ENCODE measurements around the gene PLEKHN1.

Gene PLEKHN1

DNA sequence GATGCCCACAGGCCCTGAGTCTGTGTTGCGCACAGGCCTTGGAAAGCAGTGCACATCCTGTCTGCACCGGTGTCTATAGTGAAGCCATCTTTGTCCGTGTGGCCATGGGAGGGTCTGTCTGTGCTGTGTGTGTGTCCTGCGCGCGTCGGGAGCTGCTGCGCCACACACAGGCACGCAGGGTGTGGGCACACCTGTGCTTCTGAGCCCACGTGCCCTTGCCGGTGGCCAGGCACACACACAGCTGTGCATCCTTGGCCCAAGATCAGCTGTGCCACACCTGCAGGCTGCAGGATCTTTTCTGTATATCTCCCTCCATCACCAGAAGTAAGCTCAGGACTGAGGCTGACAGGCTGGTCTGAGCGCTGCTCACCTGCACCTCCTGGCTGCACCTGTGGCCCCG lies 45.8 kb upstream of the PLEKHN1 start:
- H3K9ac ChIP-seq (ENCODE audit: insufficient read length): no peak overlapping the region
- no peak overlapping the region for H3K27ac ChIP-seq
- TF ChIP-seq POLR2AphosphoS5 (IDR thresholded peaks at IDR 0.05; ENCODE audit: borderline replicate concordance, low read depth, low read length) (no peak), FOXP2 (optimal IDR thresholded peaks at IDR 0.05; ENCODE audit: control extremely low read depth, extremely low read length, insufficient read depth) (no peak)
- H3K4me3 ChIP-seq: peak overlapping the region; percentile 53
- no peak for DNase-seq (ENCODE audit: low read depth, low spot score)
- H3K36me3 ChIP-seq (ENCODE audit: insufficient read depth, low read length): no peaks in the 10 kb centered on the region; the same call in 1 of the 2 replicates
- no peaks in the 10 kb centered on the region for H3K9me3 ChIP-seq (ENCODE audit: low read depth, low read length)

DNA sequence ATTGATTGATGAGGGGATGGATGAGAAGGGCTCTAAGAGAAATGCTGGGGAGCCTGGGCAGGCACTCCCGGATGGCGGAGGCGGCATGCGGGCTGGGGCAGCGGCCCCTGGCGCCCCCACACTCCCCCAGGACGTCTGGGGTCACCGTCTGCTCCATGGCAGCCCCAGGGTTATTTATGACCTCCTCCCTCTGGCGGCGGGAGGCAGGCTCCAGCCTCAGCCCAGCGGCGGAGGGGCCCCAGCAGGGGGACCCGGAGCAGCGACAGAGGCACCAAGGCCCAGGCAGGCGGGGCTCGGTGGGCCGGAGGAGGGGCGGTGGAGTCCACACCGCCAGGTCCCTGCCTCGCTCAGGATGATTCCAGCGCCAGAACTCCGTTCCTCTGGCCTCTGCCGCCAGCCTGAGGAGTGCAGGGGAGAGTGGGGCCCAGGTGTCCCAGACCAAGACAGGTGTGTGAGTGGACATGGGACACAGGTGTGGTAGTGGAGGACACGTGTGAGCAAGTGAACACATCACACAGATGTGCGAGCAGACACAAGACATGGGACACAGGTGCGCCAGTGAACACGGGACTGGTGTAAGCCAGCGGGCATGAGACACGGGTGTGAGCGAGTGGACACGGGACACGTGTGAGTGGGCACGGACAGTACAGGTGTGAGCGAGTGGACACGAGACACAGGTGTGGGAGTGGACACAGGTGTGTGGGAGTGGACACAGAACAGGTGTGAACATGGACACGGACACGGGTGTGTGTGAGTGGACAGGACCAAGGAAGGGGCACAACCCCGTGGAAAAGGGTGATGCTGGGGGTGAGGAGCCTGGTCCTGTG lies 45.1 kb upstream of the PLEKHN1 start:
- peaks cover 4% of the 10 kb centered on the region; the same call in 1 of the 2 replicates for H3K36me3 ChIP-seq (ENCODE audit: insufficient read depth, low read length)
- H3K4me3 ChIP-seq: peak overlapping the region; percentile 53
- H3K27ac ChIP-seq: peak overlapping the region; percentile 2; the same call in 1 of the 2 replicates
- H3K9me3 ChIP-seq (ENCODE audit: low read depth, low read length): no peaks in the 10 kb centered on the region
- TF ChIP-seq POLR2AphosphoS5 (IDR thresholded peaks at IDR 0.05; ENCODE audit: borderline replicate concordance, low read depth, low read length) (peak; percentile 78), EZH2 (IDR thresholded peaks at IDR 0.05) (no peak)
- DNase-seq (ENCODE audit: low read depth, low spot score): no peak
- H3K9ac ChIP-seq (ENCODE audit: insufficient read length): no peak overlapping the region

DNA sequence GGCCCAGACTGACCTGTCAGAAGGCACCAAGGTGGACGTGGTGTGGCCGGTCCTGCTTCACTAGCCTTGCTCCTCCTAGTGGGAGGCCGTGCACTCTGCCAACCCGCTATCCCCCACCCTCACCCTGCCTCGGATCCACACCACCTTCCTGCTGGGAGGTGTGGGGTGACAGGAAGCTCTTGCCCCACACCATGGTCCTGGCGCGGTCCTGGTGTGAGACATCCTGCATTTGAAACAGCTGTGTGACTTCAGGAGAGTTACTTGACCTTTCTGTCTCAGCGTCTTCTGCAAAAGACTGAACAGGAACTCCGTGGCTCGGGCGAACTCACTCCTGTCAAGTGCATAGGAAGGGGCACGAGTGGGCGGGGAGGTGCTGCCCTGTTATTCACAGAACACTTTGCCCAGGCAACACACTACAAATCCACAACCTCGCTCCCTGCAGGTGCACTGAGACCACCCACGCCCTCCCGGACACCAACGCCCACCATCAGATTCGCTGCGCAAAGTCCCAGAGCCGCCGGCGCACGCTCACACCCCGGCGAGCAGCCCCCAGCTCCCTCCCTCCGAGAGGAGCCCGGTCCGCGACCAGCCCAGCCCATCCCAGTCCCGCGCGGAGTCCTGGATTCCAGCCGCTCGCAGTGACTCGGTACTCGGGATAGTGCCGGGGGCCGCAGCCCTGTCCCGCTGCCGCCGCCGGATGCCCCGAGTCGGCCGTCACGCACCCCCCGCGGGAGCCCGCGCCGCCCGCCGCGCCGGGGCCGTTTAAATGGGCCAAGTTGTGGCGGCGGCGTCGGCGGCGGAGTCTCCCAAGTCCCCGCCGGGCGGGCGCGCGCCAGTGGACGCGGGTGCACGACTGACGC lies 42.9 kb upstream of the PLEKHN1 start, which contains the start of gene SAMD11:
TSS of gene SAMD11 (plus strand) at position 793 of the 860 bp plus-strand sequence. CDS start 509 bp downstream, outside the sequence.
- TF ChIP-seq POLR2AphosphoS5 (IDR thresholded peaks at IDR 0.05; ENCODE audit: borderline replicate concordance, low read depth, low read length) (peak; percentile 19; the same call in 1 of the 2 replicates), EZH2 (IDR thresholded peaks at IDR 0.05) (no peak), FOXP2 (optimal IDR thresholded peaks at IDR 0.05; ENCODE audit: control extremely low read depth, extremely low read length, insufficient read depth) (no peak)
- Histone ChIP-seq H3K9me3 (ENCODE audit: low read depth, low read length) (no peaks in the 10 kb centered on the region), H3K9ac (ENCODE audit: insufficient read length) (peak within 1 kb of the TSS; percentile 89), H3K27ac (peak within 1 kb of the TSS; percentile 71), H3K4me3 (peak within 1 kb of the TSS; percentile 95), H3K36me3 (ENCODE audit: insufficient read depth, low read length) (peaks cover 8% of the 10 kb centered on the region; the same call in 1 of the 2 replicates)
- DNase-seq (ENCODE audit: low read depth, low spot score): no peak

DNA sequence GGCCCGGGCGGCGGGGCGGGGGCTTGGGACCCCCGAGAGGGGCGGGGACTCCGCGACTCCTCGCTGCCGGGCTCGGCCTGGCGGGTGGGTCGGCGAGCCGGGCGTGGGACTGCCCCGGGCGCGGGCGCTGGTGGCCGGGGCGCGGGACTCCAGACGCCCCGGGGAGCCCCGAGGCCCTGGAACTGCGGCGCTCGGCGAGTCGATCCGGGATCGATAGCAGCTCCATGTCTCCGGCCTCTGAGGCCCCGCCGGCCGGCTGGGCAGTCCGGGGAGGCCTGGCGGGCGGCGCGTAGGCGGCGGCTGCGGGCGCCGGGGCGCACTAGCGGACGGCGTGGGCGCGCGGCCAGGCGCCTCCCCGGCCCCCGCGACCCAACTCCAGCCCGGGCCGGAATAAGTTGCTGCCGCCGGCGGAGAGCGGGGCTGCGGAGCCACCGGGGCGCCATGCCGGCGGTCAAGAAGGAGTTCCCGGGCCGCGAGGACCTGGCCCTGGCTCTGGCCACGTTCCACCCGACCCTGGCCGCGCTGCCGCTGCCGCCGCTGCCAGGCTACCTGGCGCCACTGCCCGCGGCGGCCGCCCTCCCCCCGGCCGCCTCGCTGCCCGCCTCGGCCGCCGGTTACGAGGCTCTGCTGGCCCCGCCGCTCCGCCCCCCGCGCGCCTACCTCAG lies 42.2 kb upstream of the PLEKHN1 start:
- Histone ChIP-seq H3K36me3 (ENCODE audit: insufficient read depth, low read length) (peaks cover 8% of the 10 kb centered on the region; the same call in 1 of the 2 replicates), H3K9me3 (ENCODE audit: low read depth, low read length) (no peaks in the 10 kb centered on the region), H3K27ac (peak overlapping the region; percentile 71; the same call in 1 of the 2 replicates), H3K4me3 (peak overlapping the region; percentile 95), H3K9ac (ENCODE audit: insufficient read length) (peak overlapping the region; percentile 89)
- TF ChIP-seq FOXP2 (optimal IDR thresholded peaks at IDR 0.05; ENCODE audit: control extremely low read depth, extremely low read length, insufficient read depth): no peak
- no peak for TF ChIP-seq POLR2AphosphoS5 (IDR thresholded peaks at IDR 0.05; ENCODE audit: borderline replicate concordance, low read depth, low read length)
- no peak for TF ChIP-seq EZH2 (IDR thresholded peaks at IDR 0.05)
- no peak for DNase-seq (ENCODE audit: low read depth, low spot score)

DNA sequence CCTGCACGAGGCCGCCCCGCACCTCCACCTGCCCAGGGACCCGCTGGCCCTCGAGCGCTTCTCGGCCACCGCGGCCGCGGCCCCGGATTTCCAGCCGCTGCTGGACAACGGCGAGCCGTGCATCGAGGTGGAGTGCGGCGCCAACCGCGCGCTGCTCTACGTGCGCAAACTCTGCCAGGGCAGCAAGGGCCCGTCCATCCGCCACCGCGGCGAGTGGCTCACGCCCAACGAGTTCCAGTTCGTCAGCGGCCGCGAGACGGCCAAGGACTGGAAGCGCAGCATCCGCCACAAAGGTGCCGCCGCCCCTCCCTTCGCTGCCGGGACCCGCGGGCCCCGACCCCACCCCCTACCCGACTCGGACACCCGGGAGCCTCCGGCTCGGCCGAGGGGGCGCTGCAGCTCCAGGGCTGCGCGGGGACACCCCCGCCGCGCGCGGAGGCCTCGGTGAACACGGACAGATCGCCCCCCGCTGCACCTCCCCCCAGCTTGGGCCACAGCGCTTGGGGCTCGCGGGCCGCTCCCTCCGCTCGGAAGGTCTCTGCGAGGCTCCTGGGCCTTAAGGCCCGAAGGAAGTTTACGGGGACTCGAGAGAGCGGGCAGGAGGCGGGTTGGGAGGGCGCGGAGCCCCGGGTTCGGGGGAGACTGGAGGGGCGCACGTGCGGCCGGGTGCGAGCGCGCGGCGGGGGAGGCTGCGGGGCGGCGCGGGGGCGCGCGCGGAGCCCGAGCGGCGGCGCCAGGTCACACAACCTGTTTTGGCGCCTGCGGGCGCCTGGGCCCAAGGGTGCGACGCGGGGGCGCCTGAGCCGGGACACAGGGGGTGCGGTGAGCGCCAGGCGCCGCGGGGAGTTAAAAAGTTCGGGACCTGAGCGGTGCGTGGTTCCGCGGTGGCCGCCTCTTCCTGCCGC lies 41.4 kb upstream of the PLEKHN1 start:
- H3K4me3 ChIP-seq: peak overlapping the region; percentile 95
- H3K36me3 ChIP-seq (ENCODE audit: insufficient read depth, low read length): peaks cover 8% of the 10 kb centered on the region; the same call in 1 of the 2 replicates
- no peak for DNase-seq (ENCODE audit: low read depth, low spot score)
- peak overlapping the region; percentile 89 for H3K9ac ChIP-seq (ENCODE audit: insufficient read length)
- TF ChIP-seq POLR2AphosphoS5 (IDR thresholded peaks at IDR 0.05; ENCODE audit: borderline replicate concordance, low read depth, low read length): peak; percentile 57; the same call in 1 of the 2 replicates
- no peak for TF ChIP-seq EZH2 (IDR thresholded peaks at IDR 0.05)
- H3K9me3 ChIP-seq (ENCODE audit: low read depth, low read length): no peaks in the 10 kb centered on the region
- peak overlapping the region; percentile 71 for H3K27ac ChIP-seq

- no peak for DNase-seq (ENCODE audit: low read depth, low spot score)
- 0 out of 2 replicates have a peak overlapping the region, but pooled peaks have one; percentile 13 for H3K27ac ChIP-seq
- H3K36me3 ChIP-seq (ENCODE audit: insufficient read depth, low read length): peaks cover 17% of the 10 kb centered on the region; the same call in 1 of the 2 replicates
- peak overlapping the region; percentile 89 for H3K9ac ChIP-seq (ENCODE audit: insufficient read length)
- peak overlapping the region; percentile 95 for H3K4me3 ChIP-seq
- TF ChIP-seq EZH2 (IDR thresholded peaks at IDR 0.05) (no peak), FOXP2 (optimal IDR thresholded peaks at IDR 0.05; ENCODE audit: control extremely low read depth, extremely low read length, insufficient read depth) (no peak), POLR2AphosphoS5 (IDR thresholded peaks at IDR 0.05; ENCODE audit: borderline replicate concordance, low read depth, low read length) (peak; percentile 72)
- H3K9me3 ChIP-seq (ENCODE audit: low read depth, low read length): no peaks in the 10 kb centered on the region
These were observed 40.5 kb upstream of the PLEKHN1 start for GRCh38 chr1:925561-926421.

Data from SK-N-MC (cell line).